Measurements from ENCODE around the gene TDP2. TPM values are rescaled to one million over a fixed set of nuclear protein-coding genes. Genes with fewer than 3 reads are reported as not detected.

The TDP2 gene
- total RNA-seq, 1 experiment from 2014 or later = 30.2 TPM

DNA sequence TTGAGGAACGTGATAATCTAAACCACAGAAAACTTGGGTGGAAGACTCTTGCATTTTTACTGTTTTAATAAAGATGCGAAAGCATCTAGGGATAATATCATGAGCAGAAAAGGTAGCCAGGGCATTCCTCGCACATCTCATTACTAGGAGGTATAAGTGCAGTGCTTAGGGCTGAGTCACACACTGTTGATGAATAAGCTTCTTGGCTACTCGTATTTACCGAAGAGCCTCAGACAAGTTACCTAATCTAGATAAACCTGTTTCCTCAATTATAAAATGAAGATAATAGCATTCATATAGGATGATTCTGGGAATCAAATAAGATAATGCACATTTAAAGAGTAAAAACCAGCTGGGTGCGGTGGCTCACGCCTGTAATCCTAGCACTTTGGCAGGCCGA lies 19.9 kb downstream of the TDP2 start:
- no peak overlapping the region for H3K27ac ChIP-seq (ENCODE audit: low read depth, low read length)
- ATAC-seq = no peak

GRCh38 chr6:24644377-24644776 lies 22.3 kb downstream of the TDP2 start:
- no peak for ATAC-seq
- CTCF ChIA-PET = no interaction called here
- TF ChIP-seq POLR2A (IDR thresholded peaks at IDR 0.05; ENCODE audit: borderline replicate concordance, extremely low read depth, insufficient read depth, insufficient read length) (no peak), SIN3A (IDR thresholded peaks at IDR 0.05; ENCODE audit: low read depth) (no peak), RAD21 (IDR thresholded peaks at IDR 0.05; ENCODE audit: low read depth) (no peak), ATF3 (IDR thresholded peaks at IDR 0.05) (no peak), REST (IDR thresholded peaks at IDR 0.05; ENCODE audit: low read depth) (no peak), EGR1 (IDR thresholded peaks at IDR 0.05; ENCODE audit: low read depth) (no peak), ZFX (IDR thresholded peaks at IDR 0.05) (no peak), POLR2AphosphoS5 (IDR thresholded peaks at IDR 0.05; ENCODE audit: low read depth, low read length) (no peak)
- TF ChIP-seq, protein P1, sequence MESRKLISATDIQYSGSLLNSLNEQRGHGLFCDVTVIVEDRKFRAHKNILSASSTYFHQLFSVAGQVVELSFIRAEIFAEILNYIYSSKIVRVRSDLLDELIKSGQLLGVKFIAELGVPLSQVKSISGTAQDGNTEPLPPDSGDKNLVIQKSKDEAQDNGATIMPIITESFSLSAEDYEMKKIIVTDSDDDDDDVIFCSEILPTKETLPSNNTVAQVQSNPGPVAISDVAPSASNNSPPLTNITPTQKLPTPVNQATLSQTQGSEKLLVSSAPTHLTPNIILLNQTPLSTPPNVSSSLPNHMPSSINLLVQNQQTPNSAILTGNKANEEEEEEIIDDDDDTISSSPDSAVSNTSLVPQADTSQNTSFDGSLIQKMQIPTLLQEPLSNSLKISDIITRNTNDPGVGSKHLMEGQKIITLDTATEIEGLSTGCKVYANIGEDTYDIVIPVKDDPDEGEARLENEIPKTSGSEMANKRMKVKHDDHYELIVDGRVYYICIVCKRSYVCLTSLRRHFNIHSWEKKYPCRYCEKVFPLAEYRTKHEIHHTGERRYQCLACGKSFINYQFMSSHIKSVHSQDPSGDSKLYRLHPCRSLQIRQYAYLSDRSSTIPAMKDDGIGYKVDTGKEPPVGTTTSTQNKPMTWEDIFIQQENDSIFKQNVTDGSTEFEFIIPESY (IDR thresholded peaks at IDR 0.05; ENCODE audit: extremely low read depth, insufficient replicate concordance, low read length) = no peak
- TF ChIP-seq, protein P2, sequence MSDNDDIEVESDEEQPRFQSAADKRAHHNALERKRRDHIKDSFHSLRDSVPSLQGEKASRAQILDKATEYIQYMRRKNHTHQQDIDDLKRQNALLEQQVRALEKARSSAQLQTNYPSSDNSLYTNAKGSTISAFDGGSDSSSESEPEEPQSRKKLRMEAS (IDR thresholded peaks at IDR 0.05) = no peak

More for the DNA sequence above, 19.9 kb downstream of the TDP2 start:
- Histone ChIP-seq H3K4me1 (ENCODE audit: control insufficient read depth in 1 of 2, insufficient read depth in 2 of 2, low read length in 2 of 2) (peaks cover 17 to 32% of the 10 kb centered on the region in 2 experiments), H3K9me3 (ENCODE audit: control insufficient read depth in 1 of 2, insufficient read depth in 1 of 2, low read depth in 1 of 2, low read length in 2 of 2) (no peaks in the 10 kb centered on the region), H2AFZ (ENCODE audit: low read depth, low read length, poor library complexity, severe bottlenecking) (peak overlapping the region; percentile 66), H3K27me3 (ENCODE audit: insufficient read depth, low read length) (no peaks in the 10 kb centered on the region), H3K9ac (ENCODE audit: low read length) (no peak overlapping the region; the same call in 1 of the 2 replicates), H4K20me1 (ENCODE audit: insufficient read depth) (no peaks in the 10 kb centered on the region), H3K9me2 (ENCODE audit: insufficient read depth) (no peaks in the 10 kb centered on the region), H3K4me2 (ENCODE audit: low read length) (peak overlapping the region; percentile 96), H3K36me3 (ENCODE audit: control insufficient read depth in 1 of 2, insufficient read depth in 2 of 2, low read length in 2 of 2) (peaks cover 6 to 13% of the 10 kb centered on the region in 2 experiments; a peak in 2 of 4 replicates), H3K4me3 (replicated peaks in 1 of 2; ENCODE audit: low read depth in 1 of 2, low read length in 2 of 2) (no peak overlapping the region), H3K79me2 (ENCODE audit: insufficient read depth, low read length) (no peaks in the 10 kb centered on the region)
- ChIA-PET POLR2A (no interaction called here), RAD21 (ENCODE audit: low non-redundant PET in 1 of 2, low total read pairs in 2 of 2, uncharacterized antibody in 2 of 2, unreplicated experiment in 2 of 2) (no interaction called here), CTCF (no interaction called here)
- TF ChIP-seq ZNF274 (IDR thresholded peaks at IDR 0.05; ENCODE audit: low read depth, low read length) (no peak), ATF3 (IDR thresholded peaks at IDR 0.05) (no peak), EGR1 (IDR thresholded peaks at IDR 0.05; ENCODE audit: low read depth) (no peak), EZH2phosphoT487 (IDR thresholded peaks at IDR 0.05; ENCODE audit: borderline replicate concordance) (no peak), TCF7L2 (IDR thresholded peaks at IDR 0.05; ENCODE audit: borderline replicate concordance, extremely low read depth, insufficient read depth, insufficient read length) (no peak), POLR2A (IDR thresholded peaks at IDR 0.05; ENCODE audit: borderline replicate concordance, extremely low read depth, insufficient read depth, insufficient read length) (no peak)
- intact Hi-C loops (cut with micrococcal nuclease) = no loop called here
- BruUV-seq (replicated peaks) = no TSS peak
- no peak for DNase-seq (ENCODE audit: low read depth, low spot score)

More at GRCh38 chr6:24644377-24644776, 22.3 kb downstream of the TDP2 start:
- no peak overlapping the region for H3K27ac ChIP-seq (ENCODE audit: low read depth, low read length)
- no peak overlapping the region for H3K9ac ChIP-seq (ENCODE audit: low read length)
- peak overlapping the region; percentile 84 for H2AFZ ChIP-seq (ENCODE audit: low read depth, low read length, poor library complexity, severe bottlenecking)
- H3K4me1 ChIP-seq (ENCODE audit: control insufficient read depth in 1 of 2, insufficient read depth in 2 of 2, low read length in 2 of 2) = peaks cover 17 to 32% of the 10 kb centered on the region in 2 experiments
- H3K4me3 ChIP-seq (replicated peaks in 1 of 2; ENCODE audit: low read depth in 1 of 2, low read length in 2 of 2) = no peak overlapping the region
- no peaks in the 10 kb centered on the region for H3K79me2 ChIP-seq (ENCODE audit: insufficient read depth, low read length)
- 0 out of 4 replicates have a peak, but pooled peaks cover 0 to 1% of the 10 kb centered on the region in 2 experiments for H3K9me3 ChIP-seq (ENCODE audit: control insufficient read depth in 1 of 2, insufficient read depth in 1 of 2, low read depth in 1 of 2, low read length in 2 of 2)
- intact Hi-C loops (cut with micrococcal nuclease) = no loop called here
- H3K4me2 ChIP-seq (ENCODE audit: low read length) = peak overlapping the region; percentile 96; the same call in 1 of the 2 replicates
- POLR2A ChIA-PET = no interaction called here
- H4K20me1 ChIP-seq (ENCODE audit: insufficient read depth) = no peaks in the 10 kb centered on the region
- no peaks in the 10 kb centered on the region for H3K9me2 ChIP-seq (ENCODE audit: insufficient read depth)
- RAD21 ChIA-PET (ENCODE audit: low non-redundant PET in 1 of 2, low total read pairs in 2 of 2, uncharacterized antibody in 2 of 2, unreplicated experiment in 2 of 2) = no interaction called here
- BruUV-seq (replicated peaks) = no TSS peak
- DNase-seq (ENCODE audit: low read depth, low spot score) = no peak
- no peaks in the 10 kb centered on the region for H3K36me3 ChIP-seq (ENCODE audit: control insufficient read depth in 1 of 2, insufficient read depth in 2 of 2, low read length in 2 of 2)
- no peaks in the 10 kb centered on the region for H3K27me3 ChIP-seq (ENCODE audit: insufficient read depth, low read length)

All from HCT116 (cell line).